Measurements from ENCODE around the gene CENPL. TPM values are rescaled to one million over a fixed set of nuclear protein-coding genes. Genes with fewer than 3 reads are reported as not detected.
A peak's percentile ranks its signal among the peaks of the same experiment; 100 is the strongest.

CENPL gene
- total and polyA plus RNA-seq, 9 of the 15 experiments (the other 6 are each of a cell fraction or from before 2014, with no cell fraction given) = 33.0 to 52.7 (median 39.7) TPM

DNA sequence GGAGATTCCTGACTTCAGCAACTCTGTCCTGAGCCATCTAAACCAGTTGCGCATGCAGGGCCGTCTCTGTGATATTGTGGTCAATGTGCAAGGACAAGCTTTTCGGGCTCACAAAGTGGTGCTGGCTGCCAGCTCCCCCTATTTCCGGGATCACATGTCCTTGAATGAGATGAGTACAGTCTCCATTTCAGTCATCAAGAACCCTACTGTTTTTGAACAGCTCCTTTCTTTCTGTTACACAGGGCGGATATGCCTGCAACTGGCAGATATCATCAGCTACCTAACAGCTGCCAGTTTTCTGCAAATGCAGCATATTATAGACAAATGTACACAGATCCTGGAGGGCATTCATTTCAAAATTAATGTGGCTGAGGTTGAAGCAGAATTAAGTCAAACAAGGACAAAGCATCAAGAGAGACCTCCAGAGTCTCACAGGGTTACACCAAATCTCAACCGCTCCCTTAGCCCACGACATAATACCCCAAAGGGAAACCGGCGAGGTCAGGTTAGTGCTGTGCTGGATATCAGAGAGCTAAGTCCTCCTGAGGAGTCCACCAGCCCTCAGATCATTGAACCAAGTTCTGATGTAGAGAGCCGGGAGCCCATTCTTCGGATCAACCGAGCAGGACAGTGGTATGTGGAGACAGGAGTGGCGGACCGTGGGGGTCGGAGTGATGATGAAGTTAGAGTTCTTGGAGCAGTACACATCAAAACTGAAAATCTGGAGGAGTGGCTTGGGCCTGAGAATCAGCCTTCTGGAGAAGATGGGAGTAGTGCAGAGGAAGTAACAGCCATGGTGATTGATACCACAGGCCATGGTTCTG lies 45.8 kb upstream of the CENPL start (continued):
- TF ChIP-seq, protein P1, sequence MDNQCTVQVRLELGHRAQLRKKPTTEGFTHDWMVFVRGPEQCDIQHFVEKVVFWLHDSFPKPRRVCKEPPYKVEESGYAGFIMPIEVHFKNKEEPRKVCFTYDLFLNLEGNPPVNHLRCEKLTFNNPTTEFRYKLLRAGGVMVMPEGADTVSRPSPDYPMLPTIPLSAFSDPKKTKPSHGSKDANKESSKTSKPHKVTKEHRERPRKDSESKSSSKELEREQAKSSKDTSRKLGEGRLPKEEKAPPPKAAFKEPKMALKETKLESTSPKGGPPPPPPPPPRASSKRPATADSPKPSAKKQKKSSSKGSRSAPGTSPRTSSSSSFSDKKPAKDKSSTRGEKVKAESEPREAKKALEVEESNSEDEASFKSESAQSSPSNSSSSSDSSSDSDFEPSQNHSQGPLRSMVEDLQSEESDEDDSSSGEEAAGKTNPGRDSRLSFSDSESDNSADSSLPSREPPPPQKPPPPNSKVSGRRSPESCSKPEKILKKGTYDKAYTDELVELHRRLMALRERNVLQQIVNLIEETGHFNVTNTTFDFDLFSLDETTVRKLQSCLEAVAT (IDR thresholded peaks at IDR 0.05) = no peak
- TF ChIP-seq GABPB1 (CRISPR knock-in tag; IDR thresholded peaks at IDR 0.05) (no peak), CTBP1 (IDR thresholded peaks at IDR 0.05; ENCODE audit: borderline replicate concordance) (peak; percentile 6; the same call in 1 of the 2 replicates), NR4A1 (CRISPR knock-in tag; IDR thresholded peaks at IDR 0.05) (no peak), NR4A1 (tag; IDR thresholded peaks at IDR 0.05) (no peak), SMC3 (conservative IDR thresholded peaks at IDR 0.05; ENCODE audit: insufficient read depth, low read depth, low read length) (no peak), ZNF436 (CRISPR knock-in tag; IDR thresholded peaks at IDR 0.05) (no peak), ZEB2 (IDR thresholded peaks at IDR 0.05) (no peak), CBX8 (IDR thresholded peaks at IDR 0.05; ENCODE audit: borderline replicate concordance, extremely low read depth, low read depth, low read length, poor library complexity, severe bottlenecking) (no peak), KHSRP (IDR thresholded peaks at IDR 0.05) (no peak), HNRNPH1 (optimal IDR thresholded peaks at IDR 0.05; ENCODE audit: low read depth, low read length) (no peak), SREBF1 (IDR thresholded peaks at IDR 0.05; ENCODE audit: borderline replicate concordance, low read depth, low read length) (no peak), SUPT5H (IDR thresholded peaks at IDR 0.05) (no peak)
- TF ChIP-seq, protein P2, sequence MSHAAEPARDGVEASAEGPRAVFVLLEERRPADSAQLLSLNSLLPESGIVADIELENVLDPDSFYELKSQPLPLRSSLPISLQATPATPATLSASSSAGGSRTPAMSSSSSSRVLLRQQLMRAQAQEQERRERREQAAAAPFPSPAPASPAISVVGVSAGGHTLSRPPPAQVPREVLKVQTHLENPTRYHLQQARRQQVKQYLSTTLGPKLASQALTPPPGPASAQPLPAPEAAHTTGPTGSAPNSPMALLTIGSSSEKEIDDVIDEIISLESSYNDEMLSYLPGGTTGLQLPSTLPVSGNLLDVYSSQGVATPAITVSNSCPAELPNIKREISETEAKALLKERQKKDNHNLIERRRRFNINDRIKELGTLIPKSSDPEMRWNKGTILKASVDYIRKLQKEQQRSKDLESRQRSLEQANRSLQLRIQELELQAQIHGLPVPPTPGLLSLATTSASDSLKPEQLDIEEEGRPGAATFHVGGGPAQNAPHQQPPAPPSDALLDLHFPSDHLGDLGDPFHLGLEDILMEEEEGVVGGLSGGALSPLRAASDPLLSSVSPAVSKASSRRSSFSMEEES (CRISPR knock-in tag; IDR thresholded peaks at IDR 0.05) = no peak
- TF ChIP-seq, protein P3, sequence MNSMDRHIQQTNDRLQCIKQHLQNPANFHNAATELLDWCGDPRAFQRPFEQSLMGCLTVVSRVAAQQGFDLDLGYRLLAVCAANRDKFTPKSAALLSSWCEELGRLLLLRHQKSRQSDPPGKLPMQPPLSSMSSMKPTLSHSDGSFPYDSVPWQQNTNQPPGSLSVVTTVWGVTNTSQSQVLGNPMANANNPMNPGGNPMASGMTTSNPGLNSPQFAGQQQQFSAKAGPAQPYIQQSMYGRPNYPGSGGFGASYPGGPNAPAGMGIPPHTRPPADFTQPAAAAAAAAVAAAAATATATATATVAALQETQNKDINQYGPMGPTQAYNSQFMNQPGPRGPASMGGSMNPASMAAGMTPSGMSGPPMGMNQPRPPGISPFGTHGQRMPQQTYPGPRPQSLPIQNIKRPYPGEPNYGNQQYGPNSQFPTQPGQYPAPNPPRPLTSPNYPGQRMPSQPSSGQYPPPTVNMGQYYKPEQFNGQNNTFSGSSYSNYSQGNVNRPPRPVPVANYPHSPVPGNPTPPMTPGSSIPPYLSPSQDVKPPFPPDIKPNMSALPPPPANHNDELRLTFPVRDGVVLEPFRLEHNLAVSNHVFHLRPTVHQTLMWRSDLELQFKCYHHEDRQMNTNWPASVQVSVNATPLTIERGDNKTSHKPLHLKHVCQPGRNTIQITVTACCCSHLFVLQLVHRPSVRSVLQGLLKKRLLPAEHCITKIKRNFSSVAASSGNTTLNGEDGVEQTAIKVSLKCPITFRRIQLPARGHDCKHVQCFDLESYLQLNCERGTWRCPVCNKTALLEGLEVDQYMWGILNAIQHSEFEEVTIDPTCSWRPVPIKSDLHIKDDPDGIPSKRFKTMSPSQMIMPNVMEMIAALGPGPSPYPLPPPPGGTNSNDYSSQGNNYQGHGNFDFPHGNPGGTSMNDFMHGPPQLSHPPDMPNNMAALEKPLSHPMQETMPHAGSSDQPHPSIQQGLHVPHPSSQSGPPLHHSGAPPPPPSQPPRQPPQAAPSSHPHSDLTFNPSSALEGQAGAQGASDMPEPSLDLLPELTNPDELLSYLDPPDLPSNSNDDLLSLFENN (IDR thresholded peaks at IDR 0.05; ENCODE audit: low read depth in 2 of 2, low read length in 2 of 2) = no peak
- TF ChIP-seq, protein P4, sequence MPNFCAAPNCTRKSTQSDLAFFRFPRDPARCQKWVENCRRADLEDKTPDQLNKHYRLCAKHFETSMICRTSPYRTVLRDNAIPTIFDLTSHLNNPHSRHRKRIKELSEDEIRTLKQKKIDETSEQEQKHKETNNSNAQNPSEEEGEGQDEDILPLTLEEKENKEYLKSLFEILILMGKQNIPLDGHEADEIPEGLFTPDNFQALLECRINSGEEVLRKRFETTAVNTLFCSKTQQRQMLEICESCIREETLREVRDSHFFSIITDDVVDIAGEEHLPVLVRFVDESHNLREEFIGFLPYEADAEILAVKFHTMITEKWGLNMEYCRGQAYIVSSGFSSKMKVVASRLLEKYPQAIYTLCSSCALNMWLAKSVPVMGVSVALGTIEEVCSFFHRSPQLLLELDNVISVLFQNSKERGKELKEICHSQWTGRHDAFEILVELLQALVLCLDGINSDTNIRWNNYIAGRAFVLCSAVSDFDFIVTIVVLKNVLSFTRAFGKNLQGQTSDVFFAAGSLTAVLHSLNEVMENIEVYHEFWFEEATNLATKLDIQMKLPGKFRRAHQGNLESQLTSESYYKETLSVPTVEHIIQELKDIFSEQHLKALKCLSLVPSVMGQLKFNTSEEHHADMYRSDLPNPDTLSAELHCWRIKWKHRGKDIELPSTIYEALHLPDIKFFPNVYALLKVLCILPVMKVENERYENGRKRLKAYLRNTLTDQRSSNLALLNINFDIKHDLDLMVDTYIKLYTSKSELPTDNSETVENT (CRISPR knock-in tag; IDR thresholded peaks at IDR 0.05) = no peak
- TF ChIP-seq, protein P5, sequence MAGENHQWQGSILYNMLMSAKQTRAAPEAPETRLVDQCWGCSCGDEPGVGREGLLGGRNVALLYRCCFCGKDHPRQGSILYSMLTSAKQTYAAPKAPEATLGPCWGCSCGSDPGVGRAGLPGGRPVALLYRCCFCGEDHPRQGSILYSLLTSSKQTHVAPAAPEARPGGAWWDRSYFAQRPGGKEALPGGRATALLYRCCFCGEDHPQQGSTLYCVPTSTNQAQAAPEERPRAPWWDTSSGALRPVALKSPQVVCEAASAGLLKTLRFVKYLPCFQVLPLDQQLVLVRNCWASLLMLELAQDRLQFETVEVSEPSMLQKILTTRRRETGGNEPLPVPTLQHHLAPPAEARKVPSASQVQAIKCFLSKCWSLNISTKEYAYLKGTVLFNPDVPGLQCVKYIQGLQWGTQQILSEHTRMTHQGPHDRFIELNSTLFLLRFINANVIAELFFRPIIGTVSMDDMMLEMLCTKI (IDR thresholded peaks at IDR 0.05; ENCODE audit: partially characterized antibody) = no peak
